GM12891 (cell line): ENCODE data around the gene PDE3A.

Experiments
- PAX5 ChIP-seq: IDR thresholded peaks from 2 replicates; pipeline ENCODE4 v1.6.1; 2011; ENCODE audit warnings: low read length, moderate library complexity, mild to moderate bottlenecking; ENCODE audit not compliant: insufficient read depth, severe bottlenecking
- POLR2A ChIP-seq: IDR thresholded peaks from 2 replicates; pipeline ENCODE4 v1.6.1; 2011; ENCODE audit warnings: low read depth, low read length, control low read depth
- POLR2AphosphoS5 ChIP-seq: IDR thresholded peaks from 2 replicates; pipeline ENCODE4 v1.6.1; 2011; ENCODE audit warnings: low read depth, low read length, control low read depth
- POU2F2 ChIP-seq: IDR thresholded peaks from 2 replicates; pipeline ENCODE4 v1.6.1; 2011; ENCODE audit warnings: low read depth, mild to moderate bottlenecking, control low read depth, low read length, moderate library complexity
- SPI1 ChIP-seq: IDR thresholded peaks from 2 replicates; pipeline ENCODE4 v1.6.1; 2011; ENCODE audit warnings: low read depth, low read length, control low read depth
- TAF1 ChIP-seq: IDR thresholded peaks from 2 replicates; pipeline ENCODE4 v1.6.1; 2011; ENCODE audit warnings: low read depth, low read length, control low read depth

DNA sequence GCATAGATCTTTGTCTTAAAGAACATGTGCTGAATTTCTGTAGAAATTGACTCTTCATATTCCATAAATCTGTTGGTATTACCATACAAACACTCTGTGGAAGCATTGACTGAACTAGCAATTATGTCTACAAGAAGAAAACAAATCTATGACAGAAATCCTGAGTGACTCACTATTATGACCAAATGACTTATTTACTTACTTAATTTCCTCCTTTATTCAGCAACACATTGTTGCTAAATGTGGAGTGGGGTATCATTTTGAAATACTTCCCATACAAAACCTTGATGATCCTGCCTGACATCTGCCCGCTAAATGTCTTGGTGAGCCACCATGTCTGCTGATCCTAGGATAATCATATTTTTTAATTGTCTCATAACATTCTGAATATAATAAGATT lies 227.7 kb downstream of the PDE3A start:
- TF ChIP-seq POLR2AphosphoS5 (no peak), SPI1 (no peak), TAF1 (no peak), POLR2A (no peak), PAX5 (no peak), POU2F2 (no peak)
